PC-3 (cell line): ENCODE results near the gene FMNL2. TPM values are rescaled to one million over a fixed set of nuclear protein-coding genes. Genes with fewer than 3 reads are reported as not detected.

ENCODE experiments used
- ATAC-seq: fragments of 200-7000 bp; cut with Tn5 transposase; 2 replicates; pipeline ENCODE4 v1.9.1; 2020; ENCODE audit warnings: mild to moderate bottlenecking, moderate library complexity
- BruUV-seq: library from RNA; stranded (reverse); fragments of 400-500 nt; replicated peaks from 2 replicates; lab custom pipeline; 2021; lab: Mats Ljungman, UMichigan
- CTCF ChIA-PET: fragments of 300-600 bp; sonication (Branson Sonifier 250); formaldehyde crosslinking; loops from one replicate; lab custom pipeline; 2022; ENCODE audit warnings: antibody characterized with exemption; lab: Charles Lee
- POLR2A ChIA-PET: fragments of 300-600 bp; sonication (Branson Sonifier 250); formaldehyde crosslinking; loops from one replicate; lab custom pipeline; 2022; ENCODE audit warnings: antibody characterized with exemption; ENCODE audit not compliant: unreplicated experiment; lab: Charles Lee
- DNase-seq: peaks from one replicate; pipeline ENCODE4 v3.0.0-alpha.2; 2015
- H2AFZ ChIP-seq: fragments of 300-600 bp; sonication (generic); 2 replicates; pipeline ENCODE4 v1.6.0; 2016; ENCODE audit warnings: antibody characterized with exemption, low read length
- H3F3A ChIP-seq: fragments of 300-600 bp; sonication (generic); one replicate; pipeline ENCODE4 v1.6.0; 2017; ENCODE audit warnings: antibody characterized with exemption, low read length, control low read depth, mild to moderate bottlenecking; ENCODE audit not compliant: unreplicated experiment
- H3K27ac ChIP-seq: fragments of 300-600 bp; sonication (generic); 2 replicates; pipeline ENCODE4 v1.5.1; 2016; ENCODE audit warnings: mild to moderate bottlenecking, low read length
- H3K27me3 ChIP-seq: fragments of 300-600 bp; sonication (generic); 2 replicates; pipeline ENCODE4 v1.6.1; 2016; ENCODE audit warnings: low read length, mixed read lengths
- H3K36me3 ChIP-seq: fragments of 300-600 bp; sonication (generic); 2 replicates; pipeline ENCODE4 v1.6.1; 2016; ENCODE audit warnings: low read depth, mixed run types, low read length, mixed read lengths
- H3K4me1 ChIP-seq: fragments of 300-600 bp; sonication (generic); 2 replicates; pipeline ENCODE4 v1.5.1; 2016; ENCODE audit warnings: low read length; ENCODE audit not compliant: insufficient read depth
- H3K4me2 ChIP-seq: fragments of 300-600 bp; sonication (generic); 2 replicates; pipeline ENCODE4 v1.6.0; 2016; ENCODE audit warnings: low read length
- H3K4me3 ChIP-seq: fragments of 300-600 bp; sonication (generic); 2 replicates; pipeline ENCODE4 v1.5.1; 2016; ENCODE audit warnings: mild to moderate bottlenecking, low read length, mixed read lengths
- H3K79me2 ChIP-seq: fragments of 300-600 bp; sonication (generic); 2 replicates; pipeline ENCODE4 v1.6.1; 2017; ENCODE audit warnings: low read length, mixed read lengths
- H3K9ac ChIP-seq: fragments of 300-600 bp; sonication (generic); 2 replicates; pipeline ENCODE4 v1.6.0; 2016; ENCODE audit warnings: mild to moderate bottlenecking, low read length
- H3K9me2 ChIP-seq: fragments of 300-600 bp; sonication (generic); replicated peaks from 2 replicates; pipeline ENCODE4 v1.6.1; 2016; ENCODE audit warnings: mixed run types, low read length, mixed read lengths
- H3K9me3 ChIP-seq: fragments of 300-600 bp; sonication (generic); 2 replicates; pipeline ENCODE4 v1.6.1; 2016; ENCODE audit warnings: low read length, mixed read lengths
- H4K20me1 ChIP-seq: fragments of 300-600 bp; sonication (generic); 2 replicates; pipeline ENCODE4 v1.6.1; 2016; ENCODE audit warnings: low read length, mixed read lengths
- CTCF ChIP-seq: fragments of 300-600 bp; sonication (generic); conservative IDR thresholded peaks from 2 replicates; pipeline ENCODE4 v1.5.1; 2017; ENCODE audit warnings: antibody characterized with exemption, low read depth, mild to moderate bottlenecking, low read length
- EZH2 ChIP-seq: fragments of 300-600 bp; sonication (generic); IDR thresholded peaks from one replicate; pipeline ENCODE4 v1.6.1; 2017; ENCODE audit warnings: antibody characterized with exemption, mild to moderate bottlenecking, low read length; ENCODE audit not compliant: unreplicated experiment
- EZH2phosphoT487 ChIP-seq: fragments of 300-600 bp; sonication (generic); IDR thresholded peaks from 2 replicates; pipeline ENCODE4 v1.6.1; 2018; ENCODE audit warnings: mild to moderate bottlenecking, antibody characterized with exemption, low read length, borderline replicate concordance
- intact Hi-C: fragments of 100-400 bp; cut with micrococcal nuclease; formaldehyde crosslinking; loops from 2 replicates; pipeline ENCODE4 v1.9.0; 2023
- total RNA-seq: library from RNA; depleted of rRNA; stranded (reverse); fragments of >200 nt; gene quantifications from 2 replicates; pipeline ENCODE4 v1.2.3, GENCODE V29; 2014

The FMNL2 gene
- total RNA-seq, 1 experiment from 2014 or later: 15.8 TPM

GRCh38 chr2:152342259-152343046, 7.5 kb downstream of the FMNL2 start:
- Histone ChIP-seq H3K9ac (no peak overlapping the region), H4K20me1 (peaks cover 10% of the 10 kb centered on the region; the same call in 1 of the 2 replicates), H3K9me2 (no peaks in the 10 kb centered on the region), H3K4me1 (peaks cover 20% of the 10 kb centered on the region), H3K9me3 (no peaks in the 10 kb centered on the region), H3K4me3 (no peak overlapping the region), H3K36me3 (0 out of 2 replicates have a peak, but pooled peaks cover 4% of the 10 kb centered on the region), H3K4me2 (no peak overlapping the region), H3F3A (peaks cover 3% of the 10 kb centered on the region), H3K79me2 (peaks cover 65% of the 10 kb centered on the region), H2AFZ (no peak overlapping the region), H3K27me3 (no peaks in the 10 kb centered on the region), H3K27ac (no peak overlapping the region)
- DNase-seq (no peak), ATAC-seq (no peak)
- TF ChIP-seq EZH2phosphoT487 (no peak), CTCF (no peak), EZH2 (no peak)
- POLR2A ChIA-PET: no interaction called here
- no TSS peak for BruUV-seq
- CTCF ChIA-PET: no interaction called here
- intact Hi-C loops: no loop called here

- TF ChIP-seq CTCF (no peak), EZH2 (no peak), EZH2phosphoT487 (no peak)
- peaks cover 4% of the 10 kb centered on the region for H3F3A ChIP-seq
- H3K4me1 ChIP-seq: peaks cover 18% of the 10 kb centered on the region
- H3K9ac ChIP-seq: no peak overlapping the region
- no peaks in the 10 kb centered on the region for H3K27me3 ChIP-seq
- no peaks in the 10 kb centered on the region for H3K9me3 ChIP-seq
- intact Hi-C loops: no loop called here
- no peak overlapping the region for H3K4me3 ChIP-seq
- H4K20me1 ChIP-seq: no peaks in the 10 kb centered on the region; the same call in 1 of the 2 replicates
- BruUV-seq: no TSS peak
- DNase-seq: no peak
- H3K4me2 ChIP-seq: no peak overlapping the region
- CTCF ChIA-PET: no interaction called here
- H3K79me2 ChIP-seq: peaks cover 65% of the 10 kb centered on the region
- no peak overlapping the region for H3K27ac ChIP-seq
- POLR2A ChIA-PET: interaction anchor here (0.6 kb wide), 1 partner anchor 305 kb away, joined by 4 read pairs; no protein-coding TSS in a partner anchor
- H3K36me3 ChIP-seq: 0 out of 2 replicates have a peak, but pooled peaks cover 4% of the 10 kb centered on the region
- H2AFZ ChIP-seq: no peak overlapping the region
- ATAC-seq: no peak
- no peaks in the 10 kb centered on the region for H3K9me2 ChIP-seq
Observed at GRCh38 chr2:152343426-152343825, 8.5 kb downstream of the FMNL2 start.
